Measurements from ENCODE around the gene COX11. TPM values are rescaled to one million over a fixed set of nuclear protein-coding genes. Genes with fewer than 3 reads are reported as not detected.

COX11 gene, protein sequence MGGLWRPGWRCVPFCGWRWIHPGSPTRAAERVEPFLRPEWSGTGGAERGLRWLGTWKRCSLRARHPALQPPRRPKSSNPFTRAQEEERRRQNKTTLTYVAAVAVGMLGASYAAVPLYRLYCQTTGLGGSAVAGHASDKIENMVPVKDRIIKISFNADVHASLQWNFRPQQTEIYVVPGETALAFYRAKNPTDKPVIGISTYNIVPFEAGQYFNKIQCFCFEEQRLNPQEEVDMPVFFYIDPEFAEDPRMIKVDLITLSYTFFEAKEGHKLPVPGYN
- 60.4 TPM for total RNA-seq
- long read RNA-seq, transcript COX11-201 (4 exons, 2,497 nt): major isoform, 23 of 25 reads
- long read RNA-seq, partial matches to known transcripts: 0 of 25 reads
- long read RNA-seq, other reads (novel, unspliced or antisense): 0 of 25 reads

DNA sequence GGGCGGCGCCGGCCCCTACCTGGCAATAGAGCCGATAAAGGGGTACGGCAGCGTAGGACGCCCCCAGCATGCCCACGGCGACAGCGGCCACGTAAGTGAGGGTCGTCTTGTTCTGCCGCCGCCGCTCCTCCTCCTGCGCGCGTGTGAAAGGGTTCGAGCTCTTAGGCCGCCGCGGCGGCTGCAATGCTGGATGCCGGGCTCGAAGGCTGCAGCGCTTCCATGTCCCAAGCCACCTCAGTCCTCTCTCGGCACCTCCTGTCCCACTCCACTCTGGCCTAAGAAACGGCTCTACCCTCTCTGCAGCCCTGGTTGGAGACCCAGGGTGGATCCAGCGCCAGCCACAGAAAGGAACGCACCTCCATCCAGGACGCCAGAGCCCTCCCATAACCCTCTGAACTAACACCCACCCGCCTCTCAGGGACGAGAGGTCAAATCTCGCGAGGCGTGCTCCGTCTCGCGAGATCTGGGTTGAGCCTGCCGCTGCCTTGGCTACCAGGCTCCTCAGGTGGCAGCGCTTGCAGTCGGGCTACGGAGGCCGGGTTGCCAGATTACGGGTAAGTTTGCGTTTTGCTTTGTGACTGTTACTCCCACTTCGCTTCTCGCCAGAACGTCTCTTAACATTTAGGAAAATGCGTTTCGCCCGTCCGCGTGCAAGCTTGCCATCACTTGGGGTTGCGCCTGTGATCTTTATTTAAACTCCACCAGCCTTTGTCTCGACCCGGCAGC is at the start of gene COX11, which contains the start of gene STXBP4:
COX11 (minus strand) TSS at position 393 of the 726 bp plus-strand sequence; CDS start at position 385, 8 bp downstream.
STXBP4 (plus strand) TSS at position 504 of the 726 bp plus-strand sequence. CDS start 17,455 bp downstream, outside the sequence.
- peak; percentile 95 for DNase-seq (ENCODE audit: missing footprints)
- intact Hi-C loops (cut with DNase I): no loop called here
- ATAC-seq: peak; percentile 99

DNA sequence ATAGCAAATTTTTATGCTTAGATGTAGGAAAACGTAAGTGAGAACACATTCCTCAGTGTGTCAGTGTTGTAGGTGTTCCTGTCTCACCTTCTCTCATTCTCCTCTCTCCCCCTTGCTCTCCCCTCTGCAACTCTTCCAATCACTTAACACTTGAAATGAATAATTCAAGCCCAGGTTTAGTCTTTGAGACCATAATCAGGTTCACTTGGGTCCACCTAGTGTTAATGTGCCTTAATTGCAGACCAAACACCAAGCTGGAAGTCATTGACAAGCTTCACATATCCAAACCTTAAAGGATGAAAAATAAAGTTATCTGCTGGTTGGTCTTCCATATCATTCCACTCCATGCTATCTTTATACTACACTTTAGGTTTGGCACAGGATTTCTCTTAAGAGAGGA is 37.1 kb upstream of the COX11 start:
- ATAC-seq (no peak), DNase-seq (ENCODE audit: missing footprints) (no peak)
- intact Hi-C loops (cut with DNase I): no loop called here

DNA sequence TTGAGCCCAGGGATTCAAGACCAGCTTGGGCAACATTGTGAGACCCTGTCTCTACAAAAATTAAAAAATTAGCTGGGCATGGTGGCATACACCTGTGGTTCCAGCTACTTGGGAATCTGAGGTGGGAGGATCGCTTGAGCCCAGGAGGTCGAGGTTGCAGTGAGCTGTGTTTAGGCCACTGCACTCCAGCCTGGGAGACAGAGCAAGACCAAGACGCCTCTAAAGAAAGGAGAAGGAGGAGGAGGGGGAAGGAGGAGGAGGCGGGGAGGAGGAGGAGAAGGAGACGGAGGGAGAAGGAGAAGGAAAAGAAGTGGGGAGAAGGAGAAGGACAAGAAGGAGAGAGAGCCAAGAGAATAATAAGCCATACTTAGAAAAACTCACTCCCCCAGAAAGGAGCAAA is 36.0 kb upstream of the COX11 start:
- intact Hi-C loops (cut with DNase I): no loop called here
- ATAC-seq (no peak), DNase-seq (ENCODE audit: missing footprints) (no peak)

DNA sequence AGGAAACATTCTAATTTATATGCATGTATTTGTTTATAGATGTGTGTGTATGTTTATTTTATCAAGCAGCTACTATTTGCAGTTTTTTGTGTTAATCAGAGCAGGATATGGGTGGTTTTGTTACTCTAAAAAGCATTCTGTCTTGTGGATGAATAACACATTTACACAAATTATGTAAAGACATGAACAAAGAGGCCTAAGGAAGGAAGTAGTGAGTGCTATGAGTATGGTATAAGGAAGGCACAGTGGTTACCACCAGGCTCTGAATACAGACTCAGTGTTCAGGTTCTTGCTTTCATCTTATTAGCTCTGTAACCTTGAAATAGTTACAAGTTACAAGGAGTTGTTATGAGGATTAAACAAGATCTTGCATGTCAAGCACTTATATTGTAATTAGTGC is 34.0 kb upstream of the COX11 start:
- ATAC-seq (no peak), DNase-seq (ENCODE audit: missing footprints) (no peak)
- intact Hi-C loops (cut with DNase I): no loop called here

DNA sequence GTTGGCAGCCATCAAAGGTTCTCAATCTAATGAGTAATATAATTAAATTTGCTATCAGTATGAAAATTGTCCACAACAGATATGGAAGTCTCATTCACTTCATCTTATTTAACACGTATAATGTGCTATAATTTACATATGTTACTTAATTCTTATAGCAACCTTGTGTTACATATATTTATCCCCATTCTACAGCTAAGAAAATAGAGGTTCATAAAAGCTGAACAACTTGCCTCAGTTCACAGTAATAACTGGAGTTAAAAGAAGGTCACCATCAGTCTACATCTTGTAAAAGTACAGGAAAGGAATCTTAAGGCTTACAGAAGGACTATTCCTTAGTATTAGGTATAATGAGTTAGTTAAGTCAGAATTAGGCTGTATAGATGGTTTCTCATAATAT is 28.0 kb upstream of the COX11 start:
- ATAC-seq (no peak), DNase-seq (ENCODE audit: missing footprints) (no peak)
- intact Hi-C loops (cut with DNase I): no loop called here

DNA sequence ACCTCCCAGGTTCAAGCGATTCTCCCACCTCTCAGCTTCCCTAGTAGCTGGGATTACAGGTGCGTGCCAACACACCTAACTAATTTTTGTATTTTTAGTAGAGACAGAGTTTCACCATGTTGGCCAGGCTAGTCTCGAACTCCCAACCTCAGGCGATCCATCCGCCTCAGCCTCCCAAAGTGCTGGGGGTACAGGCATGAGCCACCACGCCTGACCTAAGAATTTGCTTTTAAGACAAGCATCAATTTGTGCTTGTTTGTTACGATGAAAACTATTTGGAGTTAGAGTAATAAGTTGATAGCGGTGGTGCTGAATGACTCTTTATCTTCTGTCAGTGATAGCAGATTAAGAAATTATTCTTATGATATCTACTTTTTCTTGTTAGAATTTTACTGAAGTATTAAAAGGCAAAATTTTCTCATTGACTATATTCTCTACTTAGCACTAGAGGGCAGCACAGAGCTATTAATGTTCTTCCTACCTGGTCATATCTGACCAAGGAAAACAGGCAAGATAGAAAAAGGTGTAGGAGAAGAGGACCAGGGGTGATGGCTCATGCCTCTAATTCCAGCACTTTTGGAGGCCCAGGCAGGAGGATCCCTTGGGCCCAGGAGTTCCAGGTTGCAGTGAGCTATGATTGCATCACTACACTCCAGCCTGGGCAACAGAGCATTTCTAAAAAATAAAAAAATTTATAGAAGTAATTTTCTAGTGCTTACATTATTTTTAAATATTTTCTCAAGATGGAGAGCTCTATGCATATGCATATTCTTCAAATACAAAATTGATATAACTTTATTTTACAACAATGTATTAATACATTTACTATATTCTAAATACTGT is 24.6 kb upstream of the COX11 start:
- intact Hi-C loops (cut with DNase I): loop anchor here (2.0 to 5.0 kb wide), 3 partner anchors 304 to 519 kb away; partner anchors contain the start of gene SMIM36
- DNase-seq (ENCODE audit: missing footprints): no peak
- ATAC-seq: no peak

DNA sequence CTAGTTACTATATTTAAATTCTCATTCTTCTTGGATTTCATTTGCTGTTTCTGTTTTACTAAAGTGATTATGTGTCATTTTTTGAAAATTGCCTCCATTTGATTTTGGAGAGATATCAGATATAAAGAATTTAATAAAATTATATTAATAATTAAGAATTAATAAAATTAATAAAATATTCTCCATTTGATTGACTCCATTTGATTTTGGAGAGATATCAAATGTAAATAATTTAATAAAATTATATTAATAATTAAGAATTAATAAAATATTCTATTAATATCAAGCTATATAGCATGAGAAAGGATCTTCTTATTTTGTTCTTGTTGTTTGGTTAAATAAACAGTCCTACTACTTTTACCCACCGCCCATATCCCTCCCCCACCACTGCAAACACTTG is 23.1 kb upstream of the COX11 start:
- DNase-seq (ENCODE audit: missing footprints): no peak
- ATAC-seq: no peak
- intact Hi-C loops (cut with DNase I): loop anchor here (5.0 kb wide), 1 partner anchor 521 kb away; the partner anchor contains the start of gene SMIM36

DNA sequence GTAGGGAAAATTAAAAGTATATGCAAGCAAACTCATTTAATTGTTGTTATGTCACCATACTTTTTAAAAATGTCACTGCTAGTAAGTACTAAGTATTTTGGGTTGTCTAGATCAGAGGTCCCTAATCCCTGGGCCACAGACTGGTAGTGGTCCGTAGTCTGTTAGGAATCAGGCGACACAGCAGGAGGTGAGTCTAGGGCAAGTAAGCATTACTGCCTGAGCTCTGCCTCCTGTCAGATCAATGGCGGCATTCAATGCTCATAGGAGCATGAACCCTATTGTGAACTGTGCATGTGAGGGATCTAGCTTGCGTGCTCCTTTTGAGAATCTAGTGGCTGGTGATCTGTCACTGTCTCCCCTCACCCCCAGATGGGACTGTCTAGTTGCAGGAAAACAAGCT is 21.7 kb upstream of the COX11 start:
- intact Hi-C loops (cut with DNase I): loop anchor here (5.0 kb wide), 1 partner anchor 522 kb away; the partner anchor contains the start of gene SMIM36
- no peak for ATAC-seq

DNA sequence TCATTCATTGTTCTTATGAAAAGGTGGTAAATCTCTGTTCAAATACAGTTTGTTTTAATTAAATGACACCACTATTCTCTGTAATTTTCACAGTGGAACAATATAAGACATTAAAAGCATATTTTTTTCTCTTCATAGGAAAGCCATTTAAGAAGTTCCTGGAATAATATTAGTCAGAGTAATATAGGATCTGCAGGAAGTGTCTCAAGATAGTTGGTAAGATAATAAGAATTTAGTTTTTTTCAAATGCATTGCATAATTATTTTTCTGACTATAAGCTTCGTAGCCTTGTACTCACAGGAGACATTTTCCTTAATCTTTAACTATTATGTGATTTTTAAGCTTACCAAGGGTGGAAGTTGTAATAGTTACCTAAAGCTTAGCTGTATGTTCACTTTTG is 17.0 kb upstream of the COX11 start:
- intact Hi-C loops (cut with DNase I): no loop called here
- ATAC-seq: no peak
- no peak for DNase-seq (ENCODE audit: missing footprints)

More for the DNA sequence above, 21.7 kb upstream of the COX11 start:
- DNase-seq (ENCODE audit: missing footprints): no peak

DNA sequence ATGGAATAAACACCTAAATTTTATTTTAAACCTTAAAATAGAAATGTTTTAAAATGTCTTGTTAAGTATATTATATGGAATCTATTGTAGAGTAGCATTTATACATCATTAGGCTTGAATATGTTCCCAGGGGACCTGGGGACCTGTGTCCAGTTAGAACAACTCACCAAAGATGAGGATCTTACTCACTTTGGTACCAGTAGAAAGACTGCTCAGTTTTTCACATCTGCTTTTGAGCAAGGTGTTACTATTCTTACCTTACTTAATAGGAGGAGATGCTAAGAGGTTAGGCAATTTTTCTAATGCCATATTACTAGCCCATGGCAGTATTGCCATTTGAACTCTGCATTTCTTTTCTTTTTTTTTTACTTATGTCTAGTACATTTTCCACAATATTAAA is 14.8 kb upstream of the COX11 start:
- ATAC-seq: no peak
- DNase-seq (ENCODE audit: missing footprints): no peak
- intact Hi-C loops (cut with DNase I): no loop called here

DNA sequence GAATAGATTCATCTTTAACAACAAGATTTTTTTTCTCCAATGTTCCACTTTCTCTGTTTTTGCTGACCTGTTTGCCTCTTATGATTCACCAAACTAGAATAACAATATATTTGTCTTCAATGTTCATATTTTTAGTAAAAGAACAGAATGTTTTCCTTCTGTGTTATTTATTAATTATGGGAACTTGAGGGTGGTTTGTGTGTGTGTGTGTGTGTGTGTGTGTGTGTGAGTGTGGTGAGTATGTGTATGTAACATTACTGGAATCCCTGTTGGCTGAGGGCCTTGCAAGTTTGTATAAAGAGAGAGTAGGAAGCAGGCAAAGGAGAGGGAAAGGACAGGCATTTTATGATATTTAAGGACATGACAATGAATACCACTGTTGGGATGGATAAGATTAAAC is 13.9 kb upstream of the COX11 start:
- intact Hi-C loops (cut with DNase I): no loop called here
- ATAC-seq (no peak), DNase-seq (ENCODE audit: missing footprints) (no peak)

DNA sequence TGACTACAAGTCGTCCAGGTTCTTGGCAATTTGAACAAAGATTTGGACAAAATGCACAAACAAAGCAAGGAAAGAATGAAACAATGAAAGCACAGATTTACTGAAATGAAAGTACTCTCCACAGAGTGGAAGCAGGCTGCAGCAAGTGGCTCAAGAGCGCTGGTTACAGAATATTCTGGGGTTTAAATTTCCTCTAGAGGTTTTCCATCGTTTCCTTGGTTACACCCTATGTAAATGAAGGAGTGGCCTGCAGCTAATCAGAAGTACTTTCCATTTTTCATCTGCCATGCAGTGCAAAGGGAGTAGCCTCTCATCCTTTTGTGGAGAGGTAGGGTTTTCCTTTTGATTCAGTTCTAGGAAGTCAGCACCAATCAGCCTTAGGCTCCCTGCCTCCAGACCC is 11.9 kb upstream of the COX11 start:
- intact Hi-C loops (cut with DNase I): no loop called here
- no peak for ATAC-seq

DNA sequence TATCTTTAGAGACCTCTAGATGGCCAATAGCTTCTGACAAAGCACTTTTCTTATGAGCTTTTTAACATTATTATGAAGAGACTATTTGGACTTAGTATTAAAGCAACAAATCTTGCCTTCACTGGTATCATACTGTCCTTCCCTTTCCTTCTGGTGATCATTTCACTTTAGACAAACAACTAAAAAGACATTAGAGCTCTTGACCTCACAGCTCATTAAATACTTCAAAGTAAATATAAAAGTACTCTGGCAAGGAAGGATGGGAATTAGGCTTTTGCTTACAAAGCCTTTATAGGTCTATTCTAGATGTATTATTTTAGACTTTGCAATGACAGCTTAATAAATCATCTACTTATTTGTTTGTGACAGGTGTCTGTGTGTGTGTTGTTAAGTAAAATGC is 11.2 kb upstream of the COX11 start:
- ATAC-seq (no peak), DNase-seq (ENCODE audit: missing footprints) (no peak)
- intact Hi-C loops (cut with DNase I): no loop called here

More for the DNA sequence above, 11.9 kb upstream of the COX11 start:
- no peak for DNase-seq (ENCODE audit: missing footprints)

DNA sequence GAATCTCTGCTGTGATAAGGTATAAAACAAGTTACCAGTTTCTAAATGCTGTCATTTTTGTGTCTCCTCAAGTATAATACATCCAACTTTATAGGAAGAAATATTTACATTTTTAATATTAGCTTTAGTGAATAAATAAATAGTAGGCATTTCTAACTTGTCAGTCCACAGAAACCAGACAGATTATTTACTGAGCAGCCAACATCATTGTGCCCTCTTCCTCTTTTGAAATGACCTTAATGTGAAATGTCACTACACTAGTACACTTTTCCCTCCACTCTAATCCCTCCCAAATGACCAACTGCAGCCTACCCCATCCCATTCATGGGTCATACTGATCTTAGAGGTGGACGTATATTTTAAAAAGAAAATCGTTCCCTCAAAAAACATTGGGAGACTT is 9.3 kb upstream of the COX11 start:
- DNase-seq (ENCODE audit: missing footprints) (no peak), ATAC-seq (no peak)
- intact Hi-C loops (cut with DNase I): no loop called here

DNA sequence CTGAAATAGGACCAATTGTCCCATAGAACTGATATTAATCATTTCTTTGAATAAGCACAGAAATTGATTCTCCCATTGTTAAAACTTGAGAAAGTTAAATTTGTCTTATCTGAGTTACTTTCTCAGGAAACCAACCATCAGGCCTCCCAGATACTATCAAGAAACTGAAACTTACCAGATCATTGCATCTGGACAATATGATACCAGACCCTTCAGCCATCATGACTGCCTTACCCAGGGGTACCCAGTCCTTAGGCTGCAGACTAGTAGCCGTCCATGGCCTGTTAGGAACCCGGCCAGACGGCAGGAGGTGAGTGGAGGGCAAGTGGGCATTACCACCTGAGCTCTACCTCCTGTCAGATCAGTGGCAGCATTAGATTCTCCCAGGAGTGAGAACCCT is 7.9 kb upstream of the COX11 start:
- DNase-seq (ENCODE audit: missing footprints) (no peak), ATAC-seq (no peak)
- intact Hi-C loops (cut with DNase I): no loop called here

DNA sequence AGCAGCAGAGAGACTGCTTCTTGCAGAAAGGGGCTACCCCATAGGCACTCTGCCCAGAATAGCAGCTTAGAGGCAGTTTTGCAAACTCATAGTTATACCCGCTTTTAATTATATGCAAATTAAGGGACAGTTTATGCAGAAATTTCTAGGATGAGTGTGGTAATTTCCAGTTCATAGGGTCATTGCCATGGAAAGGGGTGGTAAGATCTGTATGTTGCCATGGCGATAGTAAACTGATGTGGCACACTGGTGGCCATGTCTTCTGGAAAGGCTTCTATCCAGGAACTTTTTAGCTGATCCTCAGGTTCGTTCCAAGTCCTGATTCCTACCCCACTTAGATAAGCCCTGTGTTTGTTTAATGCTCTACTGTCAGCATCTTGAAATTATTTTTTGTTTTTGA is 6.3 kb upstream of the COX11 start:
- intact Hi-C loops (cut with DNase I): no loop called here
- DNase-seq (ENCODE audit: missing footprints) (no peak), ATAC-seq (no peak)

DNA sequence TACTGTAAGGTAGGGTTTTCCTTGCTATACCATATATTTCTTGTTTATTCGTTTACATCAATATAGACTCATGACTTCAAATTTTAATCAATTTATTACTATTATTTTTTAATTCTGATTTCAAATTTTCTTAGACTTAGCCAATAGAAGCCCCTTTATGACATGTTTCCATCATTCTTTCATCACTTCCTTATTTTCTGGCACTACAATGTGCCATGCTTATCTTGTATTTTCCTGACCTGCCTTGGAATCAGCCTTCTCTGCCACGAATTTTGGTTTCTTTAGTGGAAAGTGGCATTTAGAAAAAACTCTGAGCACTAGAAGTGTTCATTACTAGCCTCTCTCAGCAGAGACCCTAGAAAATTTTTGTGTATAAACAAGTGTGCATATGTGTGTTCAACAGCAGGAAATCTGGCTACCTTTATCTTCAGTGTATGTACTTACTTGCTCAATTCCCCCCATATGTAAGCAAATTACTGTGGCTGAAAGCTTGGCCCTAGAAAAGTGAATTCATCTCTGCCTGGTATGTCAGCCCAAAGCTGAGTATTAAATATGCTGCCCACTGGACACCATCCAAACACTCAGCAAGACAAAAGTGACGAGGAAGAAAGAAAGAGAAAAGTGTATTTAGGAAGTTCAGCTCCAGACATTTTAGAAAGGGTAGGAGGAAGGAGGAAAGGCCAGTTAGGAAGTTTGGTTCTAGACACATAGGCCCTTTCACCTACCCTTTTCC is 4.1 kb upstream of the COX11 start:
- ATAC-seq (no peak), DNase-seq (ENCODE audit: missing footprints) (no peak)
- intact Hi-C loops (cut with DNase I): no loop called here

DNA sequence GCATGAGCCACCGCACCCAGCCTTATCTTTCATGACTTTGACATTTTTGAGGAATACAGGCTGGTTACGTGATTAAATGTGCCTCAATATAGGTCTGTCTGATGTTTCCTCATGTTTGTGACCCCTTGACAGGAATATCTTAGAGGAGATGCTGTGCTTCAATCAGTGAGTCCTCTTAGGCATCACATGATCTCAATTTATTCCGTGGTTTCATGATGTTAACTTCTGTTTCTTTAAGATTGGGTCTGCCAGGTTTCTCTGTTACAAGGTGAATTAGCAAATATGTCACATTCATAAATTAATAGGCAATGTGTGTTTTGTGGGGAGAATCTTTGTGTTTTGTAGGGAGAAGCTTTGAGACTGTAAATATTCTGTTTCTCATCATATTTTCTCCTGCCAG is 3.4 kb upstream of the COX11 start:
- no peak for ATAC-seq
- intact Hi-C loops (cut with DNase I): no loop called here
- DNase-seq (ENCODE audit: missing footprints): no peak

Measured in Right ventricle myocardium inferior (tissue), 1 donor.